Measurements from ENCODE around the gene SMAP2.

Gene SMAP2

GRCh38 chr1:40379785-40380452, 6.4 kb downstream of the SMAP2 start:
- no peak for TF ChIP-seq CTCF (IDR thresholded peaks at IDR 0.05)

GRCh38 chr1:40380817-40381216, 7.3 kb downstream of the SMAP2 start:
- no peak for TF ChIP-seq CTCF (IDR thresholded peaks at IDR 0.05)

GRCh38 chr1:40381268-40382107, 8.0 kb downstream of the SMAP2 start:
- no peak for TF ChIP-seq CTCF (IDR thresholded peaks at IDR 0.05)

- no peak for TF ChIP-seq CTCF (IDR thresholded peaks at IDR 0.05)
These were observed 8.6 kb downstream of the SMAP2 start for GRCh38 chr1:40382108-40382460.

- no peak for TF ChIP-seq CTCF (IDR thresholded peaks at IDR 0.05)
These were observed 9.1 kb downstream of the SMAP2 start for GRCh38 chr1:40382601-40383000.

- TF ChIP-seq CTCF (IDR thresholded peaks at IDR 0.05): no peak
These were observed 9.6 kb downstream of the SMAP2 start for GRCh38 chr1:40383095-40383487.

GRCh38 chr1:40383488-40384412, 10.2 kb downstream of the SMAP2 start:
- TF ChIP-seq CTCF (IDR thresholded peaks at IDR 0.05): no peak
